ENCODE results near the gene RXRA.

Gene RXRA

GRCh38 chr9:134385915-134386314 lies 59.7 kb downstream of the RXRA start:
- Histone ChIP-seq H3K4me2 (ENCODE audit: low read length) (no peak overlapping the region), H3K4me1 (peaks cover 31% of the 10 kb centered on the region), H3K27me3 (ENCODE audit: control insufficient read depth, insufficient read depth, low read length) (no peaks in the 10 kb centered on the region), H3K9ac (no peak overlapping the region), H2AFZ (no peak overlapping the region), H3K4me3 (ENCODE audit: low read depth, low read length) (no peak overlapping the region), H3K79me2 (peaks cover 90% of the 10 kb centered on the region), H3K36me3 (ENCODE audit: control insufficient read depth, insufficient read depth, low read length) (no peaks in the 10 kb centered on the region), H3K27ac (no peak overlapping the region), H3K9me3 (ENCODE audit: control insufficient read depth, low read length) (no peaks in the 10 kb centered on the region)
- TF ChIP-seq, protein P1, sequence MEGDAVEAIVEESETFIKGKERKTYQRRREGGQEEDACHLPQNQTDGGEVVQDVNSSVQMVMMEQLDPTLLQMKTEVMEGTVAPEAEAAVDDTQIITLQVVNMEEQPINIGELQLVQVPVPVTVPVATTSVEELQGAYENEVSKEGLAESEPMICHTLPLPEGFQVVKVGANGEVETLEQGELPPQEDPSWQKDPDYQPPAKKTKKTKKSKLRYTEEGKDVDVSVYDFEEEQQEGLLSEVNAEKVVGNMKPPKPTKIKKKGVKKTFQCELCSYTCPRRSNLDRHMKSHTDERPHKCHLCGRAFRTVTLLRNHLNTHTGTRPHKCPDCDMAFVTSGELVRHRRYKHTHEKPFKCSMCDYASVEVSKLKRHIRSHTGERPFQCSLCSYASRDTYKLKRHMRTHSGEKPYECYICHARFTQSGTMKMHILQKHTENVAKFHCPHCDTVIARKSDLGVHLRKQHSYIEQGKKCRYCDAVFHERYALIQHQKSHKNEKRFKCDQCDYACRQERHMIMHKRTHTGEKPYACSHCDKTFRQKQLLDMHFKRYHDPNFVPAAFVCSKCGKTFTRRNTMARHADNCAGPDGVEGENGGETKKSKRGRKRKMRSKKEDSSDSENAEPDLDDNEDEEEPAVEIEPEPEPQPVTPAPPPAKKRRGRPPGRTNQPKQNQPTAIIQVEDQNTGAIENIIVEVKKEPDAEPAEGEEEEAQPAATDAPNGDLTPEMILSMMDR (IDR thresholded peaks at IDR 0.05): no peak

GRCh38 chr9:134386951-134387831 lies 60.9 kb downstream of the RXRA start:
- Histone ChIP-seq H3K27me3 (ENCODE audit: control insufficient read depth, insufficient read depth, low read length) (no peaks in the 10 kb centered on the region), H3K36me3 (ENCODE audit: control insufficient read depth, insufficient read depth, low read length) (no peaks in the 10 kb centered on the region), H3K4me3 (ENCODE audit: low read depth, low read length) (no peak overlapping the region), H3K27ac (no peak overlapping the region), H2AFZ (no peak overlapping the region), H3K9me3 (ENCODE audit: control insufficient read depth, low read length) (no peaks in the 10 kb centered on the region), H3K9ac (no peak overlapping the region), H3K4me2 (ENCODE audit: low read length) (no peak overlapping the region), H3K79me2 (peaks cover 88% of the 10 kb centered on the region), H3K4me1 (peaks cover 30% of the 10 kb centered on the region)
- TF ChIP-seq, protein P1 (IDR thresholded peaks at IDR 0.05): no peak

- Histone ChIP-seq H3K27me3 (ENCODE audit: control insufficient read depth, insufficient read depth, low read length) (no peaks in the 10 kb centered on the region), H3K27ac (no peak overlapping the region), H3K9me3 (ENCODE audit: control insufficient read depth, low read length) (no peaks in the 10 kb centered on the region), H3K79me2 (peaks cover 88% of the 10 kb centered on the region), H3K4me3 (ENCODE audit: low read depth, low read length) (no peak overlapping the region), H3K4me2 (ENCODE audit: low read length) (no peak overlapping the region), H3K9ac (no peak overlapping the region), H3K36me3 (ENCODE audit: control insufficient read depth, insufficient read depth, low read length) (no peaks in the 10 kb centered on the region), H2AFZ (no peak overlapping the region), H3K4me1 (peaks cover 21% of the 10 kb centered on the region)
- TF ChIP-seq, protein P1 (IDR thresholded peaks at IDR 0.05): no peak
Observed at GRCh38 chr9:134388289-134388808, 62.1 kb downstream of the RXRA start.

- no peak overlapping the region for H3K9ac ChIP-seq
- no peak overlapping the region for H3K4me3 ChIP-seq (ENCODE audit: low read depth, low read length)
- H3K79me2 ChIP-seq: peaks cover 88% of the 10 kb centered on the region
- no peaks in the 10 kb centered on the region for H3K27me3 ChIP-seq (ENCODE audit: control insufficient read depth, insufficient read depth, low read length)
- no peaks in the 10 kb centered on the region for H3K36me3 ChIP-seq (ENCODE audit: control insufficient read depth, insufficient read depth, low read length)
- no peak overlapping the region for H3K27ac ChIP-seq
- peaks cover 19% of the 10 kb centered on the region for H3K4me1 ChIP-seq
- H2AFZ ChIP-seq: no peak overlapping the region
- H3K9me3 ChIP-seq (ENCODE audit: control insufficient read depth, low read length): no peaks in the 10 kb centered on the region
- no peak overlapping the region for H3K4me2 ChIP-seq (ENCODE audit: low read length)
- TF ChIP-seq, protein P1 (IDR thresholded peaks at IDR 0.05): no peak
Observed at GRCh38 chr9:134388976-134389375, 62.7 kb downstream of the RXRA start.

Data from parathyroid adenoma (tissue), 2 donors.